ENCODE results near the gene ZNF526.
A peak's percentile ranks its signal among the peaks of the same experiment; 100 is the strongest.

The ZNF526 gene

DNA sequence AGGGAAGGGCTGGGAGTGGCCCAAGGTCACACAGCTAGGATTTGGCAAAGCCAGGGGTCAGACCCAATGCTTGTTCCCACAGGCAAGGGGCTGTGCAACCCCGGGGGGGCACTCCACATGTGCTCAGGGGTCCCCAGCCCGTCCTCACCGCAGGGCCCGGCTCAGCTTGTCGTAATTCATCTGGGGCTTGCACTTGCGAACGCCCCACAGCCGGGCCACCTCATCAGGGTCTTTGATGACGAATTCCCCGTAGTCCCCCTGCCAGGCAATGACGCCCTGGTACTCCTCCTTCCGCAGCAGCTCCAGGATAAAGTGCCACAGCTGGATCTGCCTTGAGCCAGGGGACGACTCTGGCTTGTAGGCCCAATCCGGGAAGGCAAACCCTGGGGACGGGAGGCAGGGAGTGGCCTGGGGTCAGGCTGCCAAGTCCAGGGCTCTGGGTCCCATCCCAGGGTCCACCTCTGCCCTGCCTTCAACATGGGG lies 30.1 kb downstream of the ZNF526 start:
- no peaks in the 10 kb centered on the region for H3K9me3 ChIP-seq
- peaks cover 4% of the 10 kb centered on the region for H3K27me3 ChIP-seq
- peak overlapping the region; percentile 7 for H3K27ac ChIP-seq
- TF ChIP-seq CTCF (IDR thresholded peaks at IDR 0.05) = no peak
- H3K36me3 ChIP-seq = peaks cover 22% of the 10 kb centered on the region
- peaks cover 24 to 34% of the 10 kb centered on the region in 2 experiments for H3K4me1 ChIP-seq (ENCODE audit: control insufficient read depth in 1 of 2, insufficient read depth in 1 of 2, low read depth in 1 of 2, low read length in 1 of 2)
- no peak overlapping the region for H3K4me3 ChIP-seq (ENCODE audit: low read depth in 1 of 2, low read length in 1 of 2)

- peaks cover 31 to 40% of the 10 kb centered on the region in 2 experiments for H3K4me1 ChIP-seq (ENCODE audit: control insufficient read depth in 1 of 2, insufficient read depth in 1 of 2, low read depth in 1 of 2, low read length in 1 of 2)
- H3K27ac ChIP-seq = peak overlapping the region; percentile 29
- H3K36me3 ChIP-seq = peaks cover 22% of the 10 kb centered on the region
- H3K27me3 ChIP-seq = peaks cover 11% of the 10 kb centered on the region
- no peak for TF ChIP-seq CTCF (IDR thresholded peaks at IDR 0.05)
- H3K9me3 ChIP-seq = no peaks in the 10 kb centered on the region
- H3K4me3 ChIP-seq (ENCODE audit: low read depth in 1 of 2, low read length in 1 of 2) = no peak overlapping the region
Measured at GRCh38 chr19:42250666-42251531, 30.8 kb downstream of the ZNF526 start.

- H3K27me3 ChIP-seq = peaks cover 20% of the 10 kb centered on the region
- H3K4me1 ChIP-seq (ENCODE audit: control insufficient read depth in 1 of 2, insufficient read depth in 1 of 2, low read depth in 1 of 2, low read length in 1 of 2) = peaks cover 31 to 41% of the 10 kb centered on the region in 2 experiments
- H3K27ac ChIP-seq = peak overlapping the region; percentile 95
- peak overlapping the region in 1 of 2 experiments; percentile 13 for H3K4me3 ChIP-seq (ENCODE audit: low read depth in 1 of 2, low read length in 1 of 2)
- no peak for TF ChIP-seq CTCF (IDR thresholded peaks at IDR 0.05)
- peaks cover 22% of the 10 kb centered on the region for H3K36me3 ChIP-seq
- no peaks in the 10 kb centered on the region for H3K9me3 ChIP-seq
Measured at GRCh38 chr19:42251572-42252358, 31.7 kb downstream of the ZNF526 start.

- Histone ChIP-seq H3K27me3 (peaks cover 28% of the 10 kb centered on the region), H3K36me3 (peaks cover 22% of the 10 kb centered on the region), H3K4me3 (ENCODE audit: low read depth in 1 of 2, low read length in 1 of 2) (peak overlapping the region; percentile 74 to 92), H3K27ac (peak overlapping the region; percentile 95), H3K9me3 (no peaks in the 10 kb centered on the region), H3K4me1 (ENCODE audit: control insufficient read depth in 1 of 2, insufficient read depth in 1 of 2, low read depth in 1 of 2, low read length in 1 of 2) (peaks cover 31 to 41% of the 10 kb centered on the region in 2 experiments)
- no peak for TF ChIP-seq CTCF (IDR thresholded peaks at IDR 0.05)
Measured at GRCh38 chr19:42252365-42253244, 32.5 kb downstream of the ZNF526 start.
